ENCODE data around the gene IL1RL1.
"Not testable (repeated sequence)": the region's sequence is repeated elsewhere in the genome, so short reads cannot be mapped to it uniquely, and the experiment has no call there.

Gene IL1RL1

GRCh38 chr2:102291319-102292075, 19.9 kb upstream of the IL1RL1 start:
- DNase-seq (ENCODE audit: low read depth, low spot score) = no peak

GRCh38 chr2:102294802-102295489, 16.4 kb upstream of the IL1RL1 start:
- DNase-seq (ENCODE audit: low read depth, low spot score) = no peak

- no peak for DNase-seq (ENCODE audit: low read depth, low spot score)
Measured at GRCh38 chr2:102295566-102295965, 15.8 kb upstream of the IL1RL1 start.

- no peak for DNase-seq (ENCODE audit: low read depth, low spot score)
Measured at GRCh38 chr2:102296449-102296848, 14.9 kb upstream of the IL1RL1 start.

GRCh38 chr2:102297891-102298290, 13.5 kb upstream of the IL1RL1 start:
- DNase-seq (ENCODE audit: low read depth, low spot score) = no peak

- peak; percentile 26 for DNase-seq (ENCODE audit: low read depth, low spot score)
Measured at GRCh38 chr2:102301867-102302362, 9.4 kb upstream of the IL1RL1 start.

- no peak for DNase-seq (ENCODE audit: low read depth, low spot score)
Measured at GRCh38 chr2:102302458-102302857, 8.9 kb upstream of the IL1RL1 start.

- DNase-seq (ENCODE audit: low read depth, low spot score) = no peak
Measured at GRCh38 chr2:102303589-102303988, 7.8 kb upstream of the IL1RL1 start.

- DNase-seq (ENCODE audit: low read depth, low spot score) = no peak
Measured at GRCh38 chr2:102304268-102304667, 7.1 kb upstream of the IL1RL1 start.

- no peak for DNase-seq (ENCODE audit: low read depth, low spot score)
Measured at GRCh38 chr2:102304711-102305611, 6.4 kb upstream of the IL1RL1 start.

- DNase-seq (ENCODE audit: low read depth, low spot score) = no peak
Measured at GRCh38 chr2:102306125-102306524, 5.2 kb upstream of the IL1RL1 start.

GRCh38 chr2:102313025-102313424, 1.7 kb downstream of the IL1RL1 start:
- no peak for DNase-seq (ENCODE audit: low read depth, low spot score)

GRCh38 chr2:102313471-102313870, 2.1 kb downstream of the IL1RL1 start:
- no peak for DNase-seq (ENCODE audit: low read depth, low spot score)

- no peak for DNase-seq (ENCODE audit: low read depth, low spot score)
Measured at GRCh38 chr2:102313950-102314349, 2.6 kb downstream of the IL1RL1 start.

- no peak for DNase-seq (ENCODE audit: low read depth, low spot score)
Measured at GRCh38 chr2:102315921-102316320, 4.6 kb downstream of the IL1RL1 start.

GRCh38 chr2:102317715-102318114, 6.4 kb downstream of the IL1RL1 start:
- no peak for DNase-seq (ENCODE audit: low read depth, low spot score)

- DNase-seq (ENCODE audit: low read depth, low spot score) = no peak
Measured at GRCh38 chr2:102318437-102318836, 7.1 kb downstream of the IL1RL1 start.

- no peak for DNase-seq (ENCODE audit: low read depth, low spot score)
Measured at GRCh38 chr2:102321941-102322719, 10.8 kb downstream of the IL1RL1 start.

GRCh38 chr2:102324914-102325313, 13.6 kb downstream of the IL1RL1 start:
- not testable (repeated sequence) for DNase-seq (ENCODE audit: low read depth, low spot score)

- no peak for DNase-seq (ENCODE audit: low read depth, low spot score)
Measured at GRCh38 chr2:102331311-102331980, 20.1 kb downstream of the IL1RL1 start.

GRCh38 chr2:102334486-102334885, 23.1 kb downstream of the IL1RL1 start:
- no peak for DNase-seq (ENCODE audit: low read depth, low spot score)

Measured in activated CD4-positive, CD25-positive, alpha-beta regulatory T cell treated with anti-CD3 and anti-CD28 coated beads, Interleukin-2, amount 50 U/mL, for 16 hours (primary cell).